ENCODE measurements around the gene SCUBE1. TPM values are rescaled to one million over a fixed set of nuclear protein-coding genes. Genes with fewer than 3 reads are reported as not detected.

The SCUBE1 gene
- total and polyA plus RNA-seq, 10 of the 15 experiments (the other 5 are each of a cell fraction or from before 2014, with no cell fraction given), result not detected

- H3K4me1 ChIP-seq (ENCODE audit: control insufficient read depth, insufficient read depth, low read length), result no peaks in the 10 kb centered on the region
- no TSS peak for BruUV-seq (replicated peaks)
- RAD21 ChIA-PET (ENCODE audit: unreplicated experiment), result no interaction called here
- CTCF ChIA-PET, result no interaction called here
- ATAC-seq (no peak), DNase-seq (ENCODE audit: low read depth, low spot score) (no peak), FAIRE-seq (no peak)
- no peak overlapping the region for H3K9ac ChIP-seq (ENCODE audit: control insufficient read depth, insufficient read depth, low read length)
- H3K9me3 ChIP-seq (replicated peaks; ENCODE audit: control insufficient read depth, insufficient read depth, low read length), result no peaks in the 10 kb centered on the region; the same call in 2 of the 3 replicates
- peaks cover 0 to 2% of the 10 kb centered on the region in 2 experiments; a peak in 3 of 4 replicates for H3K27me3 ChIP-seq (replicated peaks in 1 of 2; ENCODE audit: control insufficient read depth in 2 of 2, insufficient read depth in 2 of 2, low read length in 1 of 2)
- in situ Hi-C loops (cut with MboI), result no loop called here
- SMC1A ChIA-PET (ENCODE audit: uncharacterized antibody, unreplicated experiment), result no interaction called here
- intact Hi-C loops (cut with micrococcal nuclease; ENCODE audit: unreplicated experiment), result no loop called here
- no peaks in the 10 kb centered on the region for H4K20me1 ChIP-seq (ENCODE audit: control insufficient read depth, insufficient read depth)
- no peaks in the 10 kb centered on the region for H3K36me3 ChIP-seq (ENCODE audit: control insufficient read depth in 2 of 2, insufficient read depth in 2 of 2, low read length in 1 of 2)
- H3K27ac ChIP-seq (ENCODE audit: control insufficient read depth, insufficient read depth), result no peak overlapping the region
- H2AFZ ChIP-seq (ENCODE audit: control insufficient read depth, low read depth, low read length), result no peak overlapping the region
- no peak overlapping the region for H3K4me2 ChIP-seq (ENCODE audit: control insufficient read depth, insufficient read depth)
- POLR2A ChIA-PET, result no interaction called here
- no peak for TF ChIP-seq RAD51 (IDR thresholded peaks at IDR 0.05)
- TF ChIP-seq USF2 (IDR thresholded peaks at IDR 0.05; ENCODE audit: borderline replicate concordance, low read depth, low read length), result no peak
- TF ChIP-seq KAT2A (conservative IDR thresholded peaks at IDR 0.05; ENCODE audit: control insufficient read depth, low read depth, low read length), result no peak
- no peak for TF ChIP-seq SREBF2 (IDR thresholded peaks at IDR 0.05; ENCODE audit: low read length)
- no peak for TF ChIP-seq NFYB (IDR thresholded peaks at IDR 0.05; ENCODE audit: insufficient read depth, low read depth, low read length)
- TF ChIP-seq ZNF384 (IDR thresholded peaks at IDR 0.05; ENCODE audit: borderline replicate concordance, low read depth, low read length), result no peak
- TF ChIP-seq RB1 (IDR thresholded peaks at IDR 0.05; ENCODE audit: borderline replicate concordance), result no peak
- no peak for TF ChIP-seq NBN (IDR thresholded peaks at IDR 0.05)
- TF ChIP-seq YBX1 (IDR thresholded peaks at IDR 0.05), result no peak
- no peak for TF ChIP-seq ZBTB33 (IDR thresholded peaks at IDR 0.05)
- TF ChIP-seq, protein P1, sequence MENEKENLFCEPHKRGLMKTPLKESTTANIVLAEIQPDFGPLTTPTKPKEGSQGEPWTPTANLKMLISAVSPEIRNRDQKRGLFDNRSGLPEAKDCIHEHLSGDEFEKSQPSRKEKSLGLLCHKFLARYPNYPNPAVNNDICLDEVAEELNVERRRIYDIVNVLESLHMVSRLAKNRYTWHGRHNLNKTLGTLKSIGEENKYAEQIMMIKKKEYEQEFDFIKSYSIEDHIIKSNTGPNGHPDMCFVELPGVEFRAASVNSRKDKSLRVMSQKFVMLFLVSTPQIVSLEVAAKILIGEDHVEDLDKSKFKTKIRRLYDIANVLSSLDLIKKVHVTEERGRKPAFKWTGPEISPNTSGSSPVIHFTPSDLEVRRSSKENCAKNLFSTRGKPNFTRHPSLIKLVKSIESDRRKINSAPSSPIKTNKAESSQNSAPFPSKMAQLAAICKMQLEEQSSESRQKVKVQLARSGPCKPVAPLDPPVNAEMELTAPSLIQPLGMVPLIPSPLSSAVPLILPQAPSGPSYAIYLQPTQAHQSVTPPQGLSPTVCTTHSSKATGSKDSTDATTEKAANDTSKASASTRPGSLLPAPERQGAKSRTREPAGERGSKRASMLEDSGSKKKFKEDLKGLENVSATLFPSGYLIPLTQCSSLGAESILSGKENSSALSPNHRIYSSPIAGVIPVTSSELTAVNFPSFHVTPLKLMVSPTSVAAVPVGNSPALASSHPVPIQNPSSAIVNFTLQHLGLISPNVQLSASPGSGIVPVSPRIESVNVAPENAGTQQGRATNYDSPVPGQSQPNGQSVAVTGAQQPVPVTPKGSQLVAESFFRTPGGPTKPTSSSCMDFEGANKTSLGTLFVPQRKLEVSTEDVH (IDR thresholded peaks at IDR 0.05; ENCODE audit: low read depth, partially characterized antibody), result no peak
- TF ChIP-seq SMAD5 (IDR thresholded peaks at IDR 0.05; ENCODE audit: low read depth), result no peak
- no peak for TF ChIP-seq EZH2 (IDR thresholded peaks at IDR 0.05; ENCODE audit: borderline replicate concordance, control insufficient read depth, low read depth, low read length)
- no peaks in the 10 kb centered on the region for H3K79me2 ChIP-seq (ENCODE audit: control insufficient read depth, insufficient read depth, low read length)
- H3K4me3 ChIP-seq, result no peak overlapping the region
- WGBS (ENCODE audit: insufficient coverage, insufficient replicate concordance, low lambda C conversion rate, missing lambda C conversion rate), result 43% methylated on average over 9 of the region's 9 CpGs
Measured at GRCh38 chr22:43315687-43316217, 27.4 kb downstream of the SCUBE1 start.

Measured in GM12878 (cell line).